GM19099 (cell line): ENCODE results near the gene GGT6.

Experiments used
- POLR2A ChIP-seq: IDR thresholded peaks from 3 replicates; pipeline ENCODE4 v1.6.1; 2011; ENCODE audit warnings: low read depth; ENCODE audit not compliant: insufficient read length; ENCODE audit errors: extremely low read depth

Gene GGT6

DNA sequence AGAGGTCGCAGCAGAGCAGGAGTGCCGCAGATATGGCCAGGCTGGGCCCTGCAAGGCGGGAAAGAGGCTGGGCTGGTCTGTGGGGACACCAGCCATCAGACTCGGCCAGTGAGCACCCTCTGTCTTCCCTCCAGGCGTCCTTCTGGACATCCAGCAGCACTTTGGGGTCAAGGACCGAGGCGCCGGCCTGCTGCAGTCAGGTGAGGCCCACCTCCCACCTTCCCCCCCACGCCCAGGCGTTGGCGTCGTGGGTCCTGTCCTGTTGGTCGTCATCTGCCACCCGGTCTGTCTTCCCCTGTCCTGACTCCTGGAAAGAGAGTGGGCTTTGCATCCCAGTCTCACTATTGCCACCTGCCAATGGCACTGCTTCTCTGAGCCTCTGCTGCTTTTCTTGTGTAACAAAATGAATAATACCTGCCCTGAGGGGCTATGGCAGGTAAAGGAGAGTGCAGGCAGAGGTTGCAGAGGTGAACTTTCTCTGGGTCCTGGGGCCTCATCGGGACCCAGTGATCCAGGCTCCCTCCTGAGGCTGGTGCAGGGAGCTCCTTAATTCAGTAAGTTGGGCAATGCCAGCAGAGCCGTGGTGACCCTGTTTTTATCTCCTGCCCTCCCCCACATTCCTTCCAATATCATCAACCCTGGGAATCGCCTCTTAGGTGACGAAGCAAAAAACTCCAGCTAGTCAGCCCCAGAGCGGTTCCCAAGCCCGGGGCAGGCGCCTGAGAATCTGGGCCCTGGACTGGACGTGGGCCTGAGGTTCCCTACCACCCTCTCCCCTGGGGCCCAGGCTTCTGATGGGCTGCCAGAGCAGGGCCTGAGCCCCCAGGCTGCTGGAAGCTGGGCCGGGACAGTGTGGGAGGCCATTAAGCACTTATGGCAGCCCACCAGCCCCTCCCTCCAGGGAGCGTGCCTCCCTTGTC, 47.0 kb downstream of the GGT6 start:
- no peak for TF ChIP-seq POLR2A

DNA sequence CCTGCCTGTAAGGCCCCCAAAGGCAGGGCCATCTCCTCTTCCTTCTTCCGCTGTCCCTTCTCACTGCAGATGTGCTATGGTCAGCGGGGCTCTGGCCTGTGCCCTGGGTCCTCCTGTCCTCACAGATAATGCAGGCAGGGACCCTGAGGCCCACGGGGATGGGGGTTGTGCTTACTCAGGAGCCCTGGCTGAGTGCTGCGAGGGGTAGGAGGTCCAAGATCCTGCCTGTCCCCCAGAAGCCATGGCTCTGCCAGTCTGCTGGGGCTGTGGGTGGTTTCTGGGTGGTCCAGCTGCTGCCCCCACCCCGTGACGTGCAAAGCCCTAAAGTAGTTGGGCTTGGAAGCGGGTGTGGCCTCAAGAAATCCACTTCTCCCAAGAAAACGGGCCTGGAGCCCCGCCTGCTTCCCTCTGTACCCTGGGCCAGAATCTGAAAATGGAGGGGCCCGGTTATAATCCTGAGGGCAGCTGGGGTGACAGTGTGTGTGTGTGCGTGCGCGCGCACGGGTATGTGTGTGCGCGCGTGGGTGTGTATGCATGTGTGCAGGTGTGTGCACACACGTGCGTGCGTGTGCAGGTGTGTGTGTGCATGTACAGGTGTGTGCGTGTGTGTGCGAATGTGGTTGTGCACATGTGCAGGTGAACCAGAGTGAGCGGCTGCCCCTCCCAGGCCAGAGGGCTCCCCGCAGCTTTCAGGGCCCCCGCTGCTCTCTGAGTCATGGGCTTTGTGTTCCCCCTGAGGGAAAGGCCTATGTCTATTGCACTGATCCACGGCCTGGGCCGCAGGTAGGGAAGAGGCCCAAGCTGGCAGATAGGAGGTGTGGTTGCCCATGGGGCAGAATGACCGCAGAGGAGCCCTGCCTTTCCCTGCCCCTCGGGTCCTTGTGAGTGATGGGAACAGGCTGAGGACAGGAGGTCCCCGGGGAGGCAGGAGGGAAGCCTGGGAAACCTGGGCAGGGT, 47.9 kb downstream of the GGT6 start:
- TF ChIP-seq POLR2A: no peak

DNA sequence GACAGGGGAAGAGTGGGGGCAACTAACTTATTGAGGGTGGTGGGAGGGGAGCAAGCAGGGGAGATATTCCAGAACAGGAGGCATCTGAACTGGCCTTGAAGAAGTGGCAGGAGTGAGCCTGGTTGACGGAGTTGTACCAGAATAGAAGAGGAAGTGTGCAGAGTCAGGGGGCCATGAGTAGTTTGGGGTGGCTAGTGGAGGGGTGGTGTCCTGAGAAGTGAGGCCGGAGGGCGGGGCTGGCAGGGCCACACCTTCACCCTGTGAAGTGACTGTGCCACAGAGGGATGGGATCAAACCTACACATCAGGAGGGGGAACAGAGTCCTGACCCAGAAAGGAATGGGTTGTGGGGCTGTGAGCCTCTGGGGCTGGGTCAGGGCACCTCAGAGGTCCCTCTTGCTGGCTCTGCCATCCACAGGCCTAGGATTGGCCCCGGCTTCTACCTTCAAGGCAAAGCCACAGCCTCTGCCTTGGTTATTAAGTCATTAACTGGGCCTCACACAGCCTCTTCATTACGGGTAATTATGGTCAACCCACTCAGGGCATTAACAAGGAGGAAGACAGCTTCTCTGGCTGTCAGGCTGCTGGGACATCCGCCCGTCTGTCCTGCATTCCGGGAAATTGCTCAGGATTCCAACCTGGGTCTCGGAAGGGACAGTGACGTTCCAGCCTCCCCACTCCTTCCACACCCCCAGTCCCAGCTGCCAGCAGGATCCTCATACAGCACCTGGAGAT, 49.0 kb downstream of the GGT6 start:
- no peak for TF ChIP-seq POLR2A

DNA sequence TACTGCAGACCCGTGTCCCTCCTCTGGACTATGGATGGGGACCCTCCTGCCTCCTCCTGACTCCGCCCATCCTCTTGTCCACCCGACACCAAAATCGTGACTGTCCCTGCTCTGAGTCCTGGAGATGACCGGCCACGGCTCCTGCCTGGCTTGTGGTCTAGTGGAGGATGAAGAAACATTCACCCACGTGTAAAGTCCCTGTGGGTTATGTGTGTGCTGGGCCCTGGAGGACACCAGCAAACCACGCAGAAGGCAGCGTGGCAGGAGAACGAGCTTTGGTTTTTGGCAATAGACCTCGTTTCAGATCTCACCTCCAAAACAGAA, 49.8 kb downstream of the GGT6 start:
- TF ChIP-seq POLR2A: no peak

DNA sequence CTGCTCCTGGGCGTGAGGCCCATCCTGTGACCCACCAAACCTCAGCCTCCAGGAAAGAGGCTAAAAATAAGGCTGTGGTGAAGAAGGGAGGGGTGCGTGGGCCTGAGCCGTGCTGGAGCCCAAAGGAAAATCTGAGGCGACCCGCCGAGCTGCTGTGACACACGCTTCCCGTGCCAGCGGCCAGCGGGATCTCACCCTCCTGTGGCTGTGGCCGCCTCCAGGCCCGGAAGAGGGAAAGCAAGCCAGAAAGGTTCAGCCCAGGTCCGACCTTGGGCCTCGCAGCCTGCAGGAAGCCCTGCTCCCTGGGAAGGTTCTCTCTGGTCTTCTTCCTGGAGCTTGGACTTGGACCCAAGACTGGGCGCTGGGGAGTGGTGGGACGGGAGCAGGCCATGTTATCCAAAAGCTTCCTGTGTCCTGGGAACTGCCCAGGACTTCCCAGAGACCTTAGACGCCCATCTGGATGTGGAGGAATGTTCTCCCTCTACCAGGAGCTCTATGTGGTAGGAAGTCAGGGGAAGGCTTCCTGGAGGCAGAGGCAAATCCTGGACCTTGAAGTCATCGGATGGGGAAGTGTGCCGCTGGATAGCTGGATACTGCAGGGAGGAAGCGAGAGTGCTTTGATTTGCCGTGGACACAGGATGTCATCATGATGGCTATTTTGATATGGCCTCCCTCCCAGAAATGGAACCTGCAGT, 50.3 kb downstream of the GGT6 start:
- no peak for TF ChIP-seq POLR2A

DNA sequence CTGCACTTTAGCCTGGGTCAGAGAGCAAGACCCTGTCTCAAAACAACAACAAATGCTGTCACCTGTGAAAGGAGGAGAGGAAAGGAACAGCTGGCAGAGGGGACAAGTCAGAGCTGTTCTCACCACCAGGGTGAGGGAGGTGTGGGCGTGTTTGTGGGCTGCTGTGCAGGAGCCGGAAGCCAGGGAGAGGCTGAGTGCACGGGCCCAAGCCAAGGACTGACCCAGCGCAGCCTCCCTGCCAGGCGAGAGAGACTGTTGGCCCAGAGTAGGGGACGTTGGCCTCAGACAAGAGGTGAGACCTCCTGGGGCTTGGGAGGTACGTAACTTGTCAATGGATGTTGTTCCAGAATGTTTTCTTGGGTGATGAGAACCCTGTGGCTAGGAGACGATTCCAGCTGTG, 51.0 kb downstream of the GGT6 start:
- no peak for TF ChIP-seq POLR2A

DNA sequence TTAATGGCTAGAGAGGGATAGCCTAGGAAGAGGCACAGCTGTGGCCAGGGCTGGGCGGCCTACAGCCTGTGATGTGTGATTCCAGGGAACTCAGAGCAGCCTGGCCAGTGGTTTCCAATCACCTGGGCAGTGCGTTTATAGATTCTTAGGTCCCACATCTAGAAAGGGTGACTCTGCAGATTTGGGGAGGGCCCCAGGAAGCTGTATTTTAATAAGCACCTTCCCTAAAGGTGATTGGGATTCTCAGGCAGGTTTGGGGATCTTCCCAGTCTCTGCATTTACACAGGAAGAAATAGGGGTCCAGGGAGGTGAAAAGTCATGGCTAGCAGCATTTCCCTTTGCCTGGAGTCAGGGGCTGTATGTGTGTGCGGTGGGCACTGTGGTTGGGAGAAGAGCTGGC, 52.2 kb downstream of the GGT6 start:
- no peak for TF ChIP-seq POLR2A

DNA sequence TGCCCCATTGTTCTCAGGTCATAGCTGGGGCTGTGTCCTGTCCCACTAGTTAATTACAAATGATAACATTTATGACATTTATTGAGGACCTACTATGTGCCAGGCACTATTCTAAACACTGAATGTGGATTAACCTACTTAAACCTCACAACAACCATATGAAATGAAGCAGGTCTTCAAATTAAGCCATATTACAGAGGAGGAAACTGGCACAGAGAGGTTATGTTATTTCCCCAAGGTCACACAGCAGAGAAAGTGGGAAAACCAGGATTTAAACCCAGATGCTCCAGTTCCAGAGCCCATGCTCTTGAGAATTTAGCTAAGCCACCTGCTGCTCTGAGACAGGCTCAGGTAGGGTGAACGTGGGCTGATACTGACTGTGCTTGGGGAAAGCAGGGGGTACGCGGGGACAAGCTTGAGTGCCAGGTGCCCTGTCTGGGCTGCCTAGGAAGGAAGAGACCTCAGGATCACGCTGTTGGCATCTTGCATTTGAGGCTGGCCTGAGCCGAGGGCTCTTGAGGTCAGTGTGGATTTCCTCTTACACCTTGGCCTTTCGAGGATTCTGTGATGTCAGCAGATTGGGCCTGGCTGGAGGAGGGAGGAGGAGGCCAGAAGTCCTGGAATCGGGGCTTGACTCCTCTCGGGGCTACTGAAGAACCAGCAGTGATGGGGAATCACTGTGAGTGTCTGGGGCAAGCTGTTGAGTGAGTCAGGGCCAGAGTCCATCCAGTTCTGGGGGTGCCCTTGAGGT, 52.8 kb downstream of the GGT6 start:
- no peak for TF ChIP-seq POLR2A
